HCT116 (cell line): Measurements from ENCODE around the gene AKR1E2. TPM values are rescaled to one million over a fixed set of nuclear protein-coding genes. Genes with fewer than 3 reads are reported as not detected.

ENCODE experiments used
- ATAC-seq: fragments of 200-7000 bp; cut with Tn5 transposase; 2 replicates; pipeline ENCODE4 v1.9.1; 2020; ENCODE audit warnings: mild to moderate bottlenecking, moderate library complexity
- BruUV-seq: library from RNA; stranded (reverse); fragments of 400-500 nt; replicated peaks from 2 replicates; lab custom pipeline; 2021; lab: Mats Ljungman, UMichigan
- CTCF ChIA-PET: fragments of 300-600 bp; sonication (Branson Sonifier 250); formaldehyde crosslinking; loops from one replicate; lab custom pipeline; 2021; ENCODE audit warnings: antibody characterized with exemption; lab: Charles Lee
- POLR2A ChIA-PET: fragments of 300-600, 350-600 bp; sonication (Branson Sonifier 250); formaldehyde crosslinking; loops from one replicate; lab custom pipeline; 2021; ENCODE audit warnings: antibody characterized with exemption; lab: Charles Lee
- RAD21 ChIA-PET, 2 experiments: fragments of 300-600 bp; sonication (Branson Sonifier 250); formaldehyde crosslinking; loops; one replicate each; lab custom pipeline; 2023; ENCODE audit warnings: low total read pairs in 2 of 2; ENCODE audit not compliant: uncharacterized antibody in 2 of 2, unreplicated experiment in 2 of 2, low non-redundant PET in 1 of 2; lab: Charles Lee
- DNase-seq: peaks from one replicate; pipeline ENCODE4 v3.0.0-alpha.2; 2010; ENCODE audit warnings: low read depth, low spot score
- H2AFZ ChIP-seq: fragments of 200-600 bp; shearing (Covaris generic), sonication (generic); 2 replicates; pipeline ENCODE4 v1.6.1; 2017; ENCODE audit warnings: low read depth, mixed run types, mixed read lengths, antibody characterized with exemption, low read length; ENCODE audit not compliant: poor library complexity, severe bottlenecking
- H3K27ac ChIP-seq: 2 replicates; pipeline ENCODE4 v1.5.1; 2012; ENCODE audit warnings: low read depth, low read length
- H3K27me3 ChIP-seq: fragments of 200-600 bp; sonication (generic); 2 replicates; pipeline ENCODE4 v1.6.1; 2016; ENCODE audit warnings: mixed run types, low read length, mixed read lengths; ENCODE audit not compliant: insufficient read depth
- H3K36me3 ChIP-seq, 2 experiments: fragments of 200-500 bp in 1 of 2; fragments of 200-600 bp in 1 of 2; sonication (Bioruptor generic) in 1 of 2; sonication (generic) in 1 of 2; 2 replicates each; pipeline versions ENCODE4 v1.5.1 to v1.6.1; 2014 to 2016; ENCODE audit warnings: low read length in 2 of 2, inconsistent platforms in 1 of 2, mixed read lengths in 1 of 2, mixed run types in 1 of 2; ENCODE audit not compliant: insufficient read depth in 2 of 2, control insufficient read depth in 1 of 2
- H3K4me1 ChIP-seq, 2 experiments: fragments of 200-600 bp in 1 of 2; sonication (generic) in 1 of 2; 2 replicates each; pipeline versions ENCODE4 v1.5.1 to v1.6.1; 2012 to 2017; ENCODE audit warnings: low read length in 2 of 2, inconsistent platforms in 1 of 2, mild to moderate bottlenecking in 1 of 2, mixed read lengths in 1 of 2, mixed run types in 1 of 2, moderate library complexity in 1 of 2; ENCODE audit not compliant: insufficient read depth in 2 of 2, control insufficient read depth in 1 of 2
- H3K4me2 ChIP-seq: fragments of 200-600 bp; sonication (generic); 2 replicates; pipeline ENCODE4 v1.6.1; 2017; ENCODE audit warnings: mixed run types, low read length, mixed read lengths
- H3K4me3 ChIP-seq, 2 experiments: fragments of 200-600 bp in 1 of 2; sonication (generic) in 1 of 2; replicated peaks in 1 of 2; 2 replicates each; pipeline ENCODE4 v1.5.1; 2011 to 2016; ENCODE audit warnings: low read length in 2 of 2, control low read depth in 1 of 2, low read depth in 1 of 2, mild to moderate bottlenecking in 1 of 2, mixed read lengths in 1 of 2, mixed run types in 1 of 2
- H3K79me2 ChIP-seq: fragments of 200-600 bp; sonication (generic); 2 replicates; pipeline ENCODE4 v1.6.1; 2017; ENCODE audit warnings: mild to moderate bottlenecking, mixed run types, low read length, moderate library complexity, mixed read lengths; ENCODE audit not compliant: insufficient read depth
- H3K9ac ChIP-seq: fragments of 200-600 bp; sonication (generic); 2 replicates; pipeline ENCODE4 v1.6.1; 2016; ENCODE audit warnings: low read length, mixed read lengths
- H3K9me2 ChIP-seq: fragments of 200-600 bp; sonication (generic), shearing (Covaris generic); 2 replicates; pipeline ENCODE4 v1.6.1; 2017; ENCODE audit warnings: mixed run types, mild to moderate bottlenecking, moderate library complexity; ENCODE audit not compliant: insufficient read depth
- H3K9me3 ChIP-seq, 2 experiments: fragments of 200-500 bp in 1 of 2; fragments of 200-600 bp in 1 of 2; sonication (Bioruptor generic) in 1 of 2; sonication (generic) in 1 of 2; 2 replicates each; pipeline ENCODE4 v1.6.1; 2014 to 2017; ENCODE audit warnings: low read length in 2 of 2, mixed read lengths in 2 of 2, inconsistent platforms in 1 of 2, low read depth in 1 of 2, mild to moderate bottlenecking in 1 of 2, mixed run types in 1 of 2, moderate library complexity in 1 of 2; ENCODE audit not compliant: control insufficient read depth in 1 of 2, insufficient read depth in 1 of 2
- H4K20me1 ChIP-seq: fragments of 200-600 bp; sonication (generic), shearing (Covaris generic); 2 replicates; pipeline ENCODE4 v1.6.1; 2017; ENCODE audit warnings: mixed run types, mild to moderate bottlenecking, moderate library complexity; ENCODE audit not compliant: insufficient read depth
- ATF3 ChIP-seq: IDR thresholded peaks from 2 replicates; pipeline ENCODE4 v1.6.1; 2012
- CEBPB ChIP-seq: IDR thresholded peaks from 2 replicates; pipeline ENCODE4 v1.6.1; 2012; ENCODE audit warnings: low read depth
- CTCF ChIP-seq, 3 experiments: fragments of 200-600 bp in 1 of 3; sonication (generic) in 1 of 3; IDR thresholded peaks in 2 of 3; conservative IDR thresholded peaks in 1 of 3; 2 replicates each; pipeline ENCODE4 v1.5.1; 2012 to 2017; ENCODE audit warnings: low read depth in 2 of 3, low read length in 2 of 3, antibody characterized with exemption in 1 of 3, borderline replicate concordance in 1 of 3, control low read depth in 1 of 3, mild to moderate bottlenecking in 1 of 3, mixed read lengths in 1 of 3, mixed run types in 1 of 3, moderate library complexity in 1 of 3; ENCODE audit not compliant: insufficient read depth in 1 of 3
- EGR1 ChIP-seq: IDR thresholded peaks from 2 replicates; pipeline ENCODE4 v1.6.1; 2012; ENCODE audit warnings: low read depth
- ELF1 ChIP-seq: IDR thresholded peaks from 2 replicates; pipeline ENCODE4 v1.6.1; 2012; ENCODE audit warnings: low read depth, borderline replicate concordance
- EZH2 ChIP-seq: fragments of 200-600 bp; sonication (generic); IDR thresholded peaks from 2 replicates; pipeline ENCODE4 v1.6.1; 2017; ENCODE audit warnings: antibody characterized with exemption, mixed run types
- FOSL1 ChIP-seq: IDR thresholded peaks from 2 replicates; pipeline ENCODE4 v1.6.1; 2012; ENCODE audit warnings: low read depth
- JUND ChIP-seq: IDR thresholded peaks from 2 replicates; pipeline ENCODE4 v1.6.1; 2012
- POLR2A ChIP-seq: IDR thresholded peaks from 2 replicates; pipeline ENCODE4 v1.7.0; 2011; ENCODE audit warnings: borderline replicate concordance; ENCODE audit not compliant: insufficient read depth, insufficient read length; ENCODE audit errors: extremely low read depth
- RAD21 ChIP-seq: IDR thresholded peaks from 2 replicates; pipeline ENCODE4 v1.6.1; 2012; ENCODE audit warnings: low read depth, mild to moderate bottlenecking
- REST ChIP-seq: IDR thresholded peaks from 2 replicates; pipeline ENCODE4 v1.6.1; 2012; ENCODE audit warnings: low read depth
- SIN3A ChIP-seq: IDR thresholded peaks from 2 replicates; pipeline ENCODE4 v1.6.1; 2012; ENCODE audit warnings: low read depth
- TCF7L2 ChIP-seq: IDR thresholded peaks from 2 replicates; pipeline ENCODE4 v1.7.0; 2011; ENCODE audit warnings: borderline replicate concordance, inconsistent platforms; ENCODE audit not compliant: insufficient read depth, insufficient read length; ENCODE audit errors: extremely low read depth
- YY1 ChIP-seq: IDR thresholded peaks from 2 replicates; pipeline ENCODE4 v1.6.1; 2011; ENCODE audit warnings: low read length, low read depth, moderate library complexity, mild to moderate bottlenecking; ENCODE audit not compliant: insufficient replicate concordance; ENCODE audit errors: extremely low read depth
- ZBTB33 ChIP-seq: IDR thresholded peaks from 2 replicates; pipeline ENCODE4 v1.6.1; 2011; ENCODE audit warnings: mild to moderate bottlenecking, low read length, moderate library complexity; ENCODE audit not compliant: insufficient replicate concordance; ENCODE audit errors: extremely low read depth
- ZFX ChIP-seq: fragments of 450-650 bp; IDR thresholded peaks from 2 replicates; pipeline ENCODE4 v1.6.1; 2017
- ZNF274 ChIP-seq: fragments of 200-500 bp; sonication (Bioruptor generic); IDR thresholded peaks from 2 replicates; pipeline ENCODE4 v1.6.1; 2014; ENCODE audit warnings: mild to moderate bottlenecking, low read depth, low read length, inconsistent platforms
- intact Hi-C: fragments of 100-400 bp; cut with micrococcal nuclease; formaldehyde crosslinking; loops from 2 replicates; pipeline ENCODE4 v1.10.0; 2022
- total RNA-seq: library from RNA; stranded (reverse); gene quantifications from one replicate; pipeline ENCODE4 v1.2.1, GENCODE V29; 2021; ENCODE audit not compliant: unreplicated experiment

Gene AKR1E2
- total RNA-seq, 1 experiment from 2014 or later = 5.0 TPM

- Histone ChIP-seq H3K4me2 (no peak overlapping the region), H2AFZ (no peak overlapping the region), H3K27me3 (no peaks in the 10 kb centered on the region), H3K36me3 (no peaks in the 10 kb centered on the region), H3K9ac (no peak overlapping the region), H3K79me2 (no peaks in the 10 kb centered on the region), H4K20me1 (no peaks in the 10 kb centered on the region), H3K4me3 (no peak overlapping the region), H3K27ac (no peak overlapping the region), H3K4me1 (peaks cover 0 to 5% of the 10 kb centered on the region in 2 experiments; a peak in 1 of 4 replicates), H3K9me2 (no peaks in the 10 kb centered on the region), H3K9me3 (0 out of 4 replicates have a peak, but pooled peaks cover 0 to 5% of the 10 kb centered on the region in 2 experiments)
- POLR2A ChIA-PET = no interaction called here
- TF ChIP-seq ZBTB33 (no peak), YY1 (no peak), CEBPB (no peak), FOSL1 (no peak), TCF7L2 (no peak), JUND (no peak), POLR2A (no peak), SIN3A (no peak), EZH2 (no peak), RAD21 (no peak), CTCF (IDR thresholded peaks at IDR 0.05 in 2 of 3, conservative IDR thresholded peaks at IDR 0.05 in 1 of 3; ENCODE audit: borderline replicate concordance in 1 of 3, insufficient read depth in 1 of 3, low read depth in 2 of 3, low read length in 2 of 3) (no peak), ELF1 (no peak), ZFX (no peak), ZNF274 (no peak), REST (no peak), EGR1 (no peak), ATF3 (no peak)
- intact Hi-C loops = loop anchor here (10.0 kb wide), 1 partner anchor 805 kb away; no protein-coding TSS in a partner anchor
- ATAC-seq = no peak
- BruUV-seq = no TSS peak
- no peak for DNase-seq
- CTCF ChIA-PET = no interaction called here
- RAD21 ChIA-PET = no interaction called here
Measured at GRCh38 chr10:4819707-4820106, 6.3 kb upstream of the AKR1E2 start.
